ENCODE data around the gene HSPBP1. TPM values are rescaled to one million over a fixed set of nuclear protein-coding genes. Genes with fewer than 3 reads are reported as not detected.

Gene HSPBP1
- total and polyA plus RNA-seq, 2 of the 13 experiments (the other 11 are each of a cell fraction or from before 2014, with no cell fraction given), result 22.3 to 33.7 TPM

DNA sequence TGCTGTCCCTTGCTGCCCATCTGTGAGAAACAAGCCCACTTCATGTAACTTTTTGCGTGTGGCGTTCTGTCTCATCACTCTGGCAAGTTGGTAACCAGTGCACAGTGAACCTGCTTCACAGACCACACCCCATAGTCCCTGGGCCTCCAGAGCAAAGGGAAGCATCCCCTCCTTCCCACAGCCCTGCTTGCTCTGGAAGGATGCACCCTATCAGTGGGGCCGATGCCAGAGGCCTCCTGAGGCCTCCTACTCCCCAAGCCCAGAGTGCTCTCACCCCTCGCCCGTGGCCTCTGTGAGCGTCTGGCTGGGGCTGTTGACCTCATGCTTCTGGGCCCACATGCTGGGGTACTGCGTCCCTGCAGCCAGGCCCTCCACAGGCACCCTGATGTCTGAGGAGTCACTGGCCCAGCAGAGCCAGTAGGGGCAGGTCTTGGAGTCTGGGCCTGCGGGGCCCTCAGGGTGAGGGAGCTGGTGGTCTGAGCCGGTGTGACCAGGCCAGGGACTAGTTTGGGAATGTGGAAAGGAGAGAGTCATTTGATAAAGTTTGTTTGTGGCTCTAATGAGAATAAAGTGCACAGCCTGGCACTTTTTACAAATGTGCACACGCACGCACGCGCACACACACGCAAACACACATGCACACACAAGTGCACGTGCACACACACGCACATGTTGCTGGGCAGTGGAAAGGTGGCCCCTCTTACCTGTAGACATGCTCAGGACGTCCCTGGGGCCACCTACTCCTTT, 56.4 kb downstream of the HSPBP1 start:
- no peak for TF ChIP-seq ZNF234 (CRISPR knock-in tag; conservative IDR thresholded peaks at IDR 0.05)
- TF ChIP-seq POLR2G (IDR thresholded peaks at IDR 0.05; ENCODE audit: low read depth, low read length), result 0 out of 2 replicates have a peak, but pooled peaks have one; percentile 12
- TF ChIP-seq PAF1 (CRISPR knock-in tag; IDR thresholded peaks at IDR 0.05), result 0 out of 2 replicates have a peak, but pooled peaks have one; percentile 62
- Histone ChIP-seq H3K27ac (ENCODE audit: extremely low read length, insufficient read depth, low read length) (no peak overlapping the region), H3K9ac (ENCODE audit: insufficient read depth, low read depth, low read length) (no peak overlapping the region), H3K4me1 (ENCODE audit: insufficient read depth, low read length) (peaks cover 37% of the 10 kb centered on the region), H3K4me3 (replicated peaks in 1 of 3; ENCODE audit: insufficient read depth in 1 of 3, low read depth in 2 of 3, low read length in 3 of 3) (no peak overlapping the region), H3K4me2 (ENCODE audit: low read depth, low read length) (no peak overlapping the region), H3K27me3 (ENCODE audit: control insufficient read depth in 1 of 2, insufficient read depth in 2 of 2, low read length in 2 of 2) (no peaks in the 10 kb centered on the region), H2AFZ (ENCODE audit: low read length) (no peak overlapping the region), H4K20me1 (ENCODE audit: insufficient read depth, low read length) (no peaks in the 10 kb centered on the region), H3K9me3 (ENCODE audit: low read length) (no peaks in the 10 kb centered on the region), H3K36me3 (replicated peaks in 1 of 2; ENCODE audit: control insufficient read depth in 1 of 2, insufficient read depth in 2 of 2, low read length in 2 of 2) (peaks cover 4 to 11% of the 10 kb centered on the region in 2 experiments; a peak in 3 of 5 replicates), H3K79me2 (ENCODE audit: insufficient read depth, low read length) (peaks cover 4% of the 10 kb centered on the region)
- DNase-seq (ENCODE audit: low spot score) (no peak), FAIRE-seq (no peak), ATAC-seq (peak; percentile 23)
- intact Hi-C loops (cut with micrococcal nuclease; ENCODE audit: unreplicated experiment), result no loop called here
- CTCF ChIA-PET (ENCODE audit: low intra/inter-chr PET ratio, low total read pairs), result no interaction called here
- BruUV-seq (replicated peaks), result no TSS peak
- 92% methylated on average over 4 of the region's 17 CpGs for WGBS (ENCODE audit: low lambda C conversion rate)
- POLR2A ChIA-PET, result interaction anchor here (1.5 kb wide), 1 partner anchor 13 kb away, joined by 5 read pairs; the partner anchor contains the start of gene PTPRH
- in situ Hi-C loops (cut with HindIII; ENCODE audit: extremely low pct_ligation_motif_present, low pct_unique_long_range_greater_than_20kb), result loop anchor here (5.0 kb wide), 1 partner anchor 34 kb away; the partner anchor contains the start of gene PPP6R1

DNA sequence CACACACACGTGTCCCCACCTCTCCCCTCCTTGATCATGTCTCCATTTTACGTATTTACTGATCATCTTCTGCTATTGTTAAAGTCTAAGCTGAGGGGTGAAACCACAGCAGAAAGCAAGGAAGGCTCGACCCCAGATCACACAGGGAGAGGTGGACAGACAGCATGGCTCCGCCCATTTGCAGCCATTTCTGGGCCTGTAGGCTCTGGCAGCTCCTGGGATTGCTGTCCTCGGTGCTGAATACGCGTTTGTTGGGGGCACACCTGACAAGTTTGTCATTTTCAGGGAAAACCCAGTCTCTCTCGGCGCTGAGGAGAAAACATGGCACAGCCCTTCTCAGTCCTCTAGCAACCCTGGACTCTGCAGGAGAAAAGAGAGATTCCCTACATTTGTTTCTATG, 59.4 kb downstream of the HSPBP1 start:
- no TSS peak for BruUV-seq (replicated peaks)
- ATAC-seq, result no peak
- in situ Hi-C loops (cut with HindIII; ENCODE audit: extremely low pct_ligation_motif_present, low pct_unique_long_range_greater_than_20kb), result loop anchor here (5.0 kb wide), 1 partner anchor 37 kb away; the partner anchor contains the start of gene PPP6R1
- CTCF ChIA-PET (ENCODE audit: low intra/inter-chr PET ratio, low total read pairs), result no interaction called here
- H3K4me1 ChIP-seq (ENCODE audit: insufficient read depth, low read length), result peaks cover 24% of the 10 kb centered on the region
- DNase-seq (ENCODE audit: low spot score), result no peak
- no peak overlapping the region for H3K9ac ChIP-seq (ENCODE audit: insufficient read depth, low read depth, low read length)
- H3K79me2 ChIP-seq (ENCODE audit: insufficient read depth, low read length), result no peaks in the 10 kb centered on the region
- peaks cover 0 to 1% of the 10 kb centered on the region in 2 experiments; a peak in 1 of 5 replicates for H3K36me3 ChIP-seq (replicated peaks in 1 of 2; ENCODE audit: control insufficient read depth in 1 of 2, insufficient read depth in 2 of 2, low read length in 2 of 2)
- H3K27me3 ChIP-seq (ENCODE audit: control insufficient read depth in 1 of 2, insufficient read depth in 2 of 2, low read length in 2 of 2), result no peaks in the 10 kb centered on the region
- intact Hi-C loops (cut with micrococcal nuclease; ENCODE audit: unreplicated experiment), result no loop called here
- WGBS (ENCODE audit: low lambda C conversion rate), result 89% methylated on average over 8 of the region's 9 CpGs
- H2AFZ ChIP-seq (ENCODE audit: low read length), result no peak overlapping the region
- FAIRE-seq, result no peak
- POLR2A ChIA-PET, result interaction anchor here (0.8 to 1.2 kb wide), 2 partner anchors 11 to 187 kb away, joined by 3 read pairs; partner anchors contain the start of genes PTPRH and UBE2S
- no peak overlapping the region for H3K4me3 ChIP-seq (replicated peaks in 1 of 3; ENCODE audit: insufficient read depth in 1 of 3, low read depth in 2 of 3, low read length in 3 of 3)
- no peak overlapping the region for H3K4me2 ChIP-seq (ENCODE audit: low read depth, low read length)
- H4K20me1 ChIP-seq (ENCODE audit: insufficient read depth, low read length), result no peaks in the 10 kb centered on the region
- no peak overlapping the region for H3K27ac ChIP-seq (ENCODE audit: extremely low read length, insufficient read depth, low read length)
- no peaks in the 10 kb centered on the region for H3K9me3 ChIP-seq (ENCODE audit: low read length)
- TF ChIP-seq KLF13 (CRISPR knock-in tag; IDR thresholded peaks at IDR 0.05) (no peak), HDAC2 (CRISPR knock-in tag; IDR thresholded peaks at IDR 0.05) (no peak), CBFB (CRISPR knock-in tag; IDR thresholded peaks at IDR 0.05) (no peak), FOXO1 (CRISPR knock-in tag; IDR thresholded peaks at IDR 0.05) (no peak), SOX6 (IDR thresholded peaks at IDR 0.05) (no peak), SOX6 (CRISPR knock-in tag; IDR thresholded peaks at IDR 0.05) (no peak), ZNF225 (CRISPR knock-in tag; IDR thresholded peaks at IDR 0.05) (no peak), ATF7-NPFF (CRISPR knock-in tag; IDR thresholded peaks at IDR 0.05; ENCODE audit: low read depth) (no peak), MIER2 (CRISPR knock-in tag; IDR thresholded peaks at IDR 0.05) (peak; percentile 92)
- TF ChIP-seq, protein P1, sequence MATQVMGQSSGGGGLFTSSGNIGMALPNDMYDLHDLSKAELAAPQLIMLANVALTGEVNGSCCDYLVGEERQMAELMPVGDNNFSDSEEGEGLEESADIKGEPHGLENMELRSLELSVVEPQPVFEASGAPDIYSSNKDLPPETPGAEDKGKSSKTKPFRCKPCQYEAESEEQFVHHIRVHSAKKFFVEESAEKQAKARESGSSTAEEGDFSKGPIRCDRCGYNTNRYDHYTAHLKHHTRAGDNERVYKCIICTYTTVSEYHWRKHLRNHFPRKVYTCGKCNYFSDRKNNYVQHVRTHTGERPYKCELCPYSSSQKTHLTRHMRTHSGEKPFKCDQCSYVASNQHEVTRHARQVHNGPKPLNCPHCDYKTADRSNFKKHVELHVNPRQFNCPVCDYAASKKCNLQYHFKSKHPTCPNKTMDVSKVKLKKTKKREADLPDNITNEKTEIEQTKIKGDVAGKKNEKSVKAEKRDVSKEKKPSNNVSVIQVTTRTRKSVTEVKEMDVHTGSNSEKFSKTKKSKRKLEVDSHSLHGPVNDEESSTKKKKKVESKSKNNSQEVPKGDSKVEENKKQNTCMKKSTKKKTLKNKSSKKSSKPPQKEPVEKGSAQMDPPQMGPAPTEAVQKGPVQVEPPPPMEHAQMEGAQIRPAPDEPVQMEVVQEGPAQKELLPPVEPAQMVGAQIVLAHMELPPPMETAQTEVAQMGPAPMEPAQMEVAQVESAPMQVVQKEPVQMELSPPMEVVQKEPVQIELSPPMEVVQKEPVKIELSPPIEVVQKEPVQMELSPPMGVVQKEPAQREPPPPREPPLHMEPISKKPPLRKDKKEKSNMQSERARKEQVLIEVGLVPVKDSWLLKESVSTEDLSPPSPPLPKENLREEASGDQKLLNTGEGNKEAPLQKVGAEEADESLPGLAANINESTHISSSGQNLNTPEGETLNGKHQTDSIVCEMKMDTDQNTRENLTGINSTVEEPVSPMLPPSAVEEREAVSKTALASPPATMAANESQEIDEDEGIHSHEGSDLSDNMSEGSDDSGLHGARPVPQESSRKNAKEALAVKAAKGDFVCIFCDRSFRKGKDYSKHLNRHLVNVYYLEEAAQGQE (IDR thresholded peaks at IDR 0.05; ENCODE audit: borderline replicate concordance in 1 of 2, low read depth in 1 of 2, low read length in 2 of 2), result peak; percentile 66 to 93
- TF ChIP-seq, protein P2, sequence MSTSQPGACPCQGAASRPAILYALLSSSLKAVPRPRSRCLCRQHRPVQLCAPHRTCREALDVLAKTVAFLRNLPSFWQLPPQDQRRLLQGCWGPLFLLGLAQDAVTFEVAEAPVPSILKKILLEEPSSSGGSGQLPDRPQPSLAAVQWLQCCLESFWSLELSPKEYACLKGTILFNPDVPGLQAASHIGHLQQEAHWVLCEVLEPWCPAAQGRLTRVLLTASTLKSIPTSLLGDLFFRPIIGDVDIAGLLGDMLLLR (CRISPR knock-in tag; IDR thresholded peaks at IDR 0.05), result no peak

Data from HepG2 (cell line).